GM23338 (cell line): ENCODE data around the gene PPFIA4. TPM values are rescaled to one million over a fixed set of nuclear protein-coding genes. Genes with fewer than 3 reads are reported as not detected.

Experiments
- ATAC-seq: fragments of 200-7000 bp; cut with Tn5 transposase; 3 replicates; pipeline ENCODE4 v1.9.1; 2020
- DNase-seq: peaks from one replicate; pipeline ENCODE4 v3.0.0-alpha.2; 2015; ENCODE audit warnings: low spot score
- H2AFZ ChIP-seq: fragments of 200-600 bp; sonication (generic); 2 replicates; pipeline ENCODE4 v1.8.0; 2016; ENCODE audit warnings: antibody characterized with exemption, mild to moderate bottlenecking, moderate library complexity
- H3F3A ChIP-seq: fragments of 200-600 bp; sonication (generic); replicated peaks from 2 replicates; pipeline ENCODE4 v1.8.0; 2017; ENCODE audit warnings: antibody characterized with exemption, mixed run types, low read depth
- H3K27ac ChIP-seq: fragments of 200-600 bp; sonication (generic); 2 replicates; pipeline ENCODE4 v1.6.1; 2016; ENCODE audit warnings: low read depth
- H3K27me3 ChIP-seq: fragments of 200-600 bp; sonication (generic); 2 replicates; pipeline ENCODE4 v1.8.0; 2016; ENCODE audit warnings: mild to moderate bottlenecking, mixed run types, moderate library complexity; ENCODE audit not compliant: insufficient read depth
- H3K36me3 ChIP-seq: fragments of 200-600 bp; sonication (generic); 2 replicates; pipeline ENCODE4 v1.8.0; 2016; ENCODE audit warnings: mild to moderate bottlenecking; ENCODE audit not compliant: insufficient read depth
- H3K4me1 ChIP-seq: fragments of 200-600 bp; sonication (generic); 2 replicates; pipeline ENCODE4 v1.8.0; 2016; ENCODE audit warnings: mild to moderate bottlenecking, moderate library complexity; ENCODE audit not compliant: insufficient read depth
- H3K4me2 ChIP-seq: fragments of 200-600 bp; sonication (generic); 2 replicates; pipeline ENCODE4 v1.7.1; 2017; ENCODE audit warnings: mixed run types
- H3K4me3 ChIP-seq: fragments of 200-600 bp; sonication (generic); 2 replicates; pipeline ENCODE4 v1.6.1; 2016; ENCODE audit warnings: mixed run types
- H3K79me2 ChIP-seq: fragments of 200-600 bp; sonication (generic); replicated peaks from 2 replicates; pipeline ENCODE4 v1.8.0; 2017; ENCODE audit warnings: mild to moderate bottlenecking; ENCODE audit not compliant: insufficient read depth
- H3K9me2 ChIP-seq: fragments of 200-600 bp; sonication (generic); 2 replicates; pipeline ENCODE4 v1.8.0; 2017; ENCODE audit not compliant: insufficient read depth
- H4K20me1 ChIP-seq: fragments of 200-600 bp; sonication (generic); replicated peaks from 2 replicates; pipeline ENCODE4 v1.8.0; 2017; ENCODE audit warnings: mild to moderate bottlenecking; ENCODE audit not compliant: insufficient read depth
- H3K27ac Mint-ChIP-seq: 2 replicates; pipeline ENCODE4 v1.8.0; 2020; ENCODE audit warnings: inconsistent platforms, mild to moderate bottlenecking, moderate library complexity, mixed read lengths
- H3K27me3 Mint-ChIP-seq: 3 replicates; pipeline ENCODE4 v1.8.0; 2022; ENCODE audit warnings: low read depth, mild to moderate bottlenecking, moderate library complexity, mixed read lengths, inconsistent platforms; ENCODE audit not compliant: insufficient read depth, poor library complexity
- H3K36me3 Mint-ChIP-seq: 3 replicates; pipeline ENCODE4 v1.8.0; 2021; ENCODE audit warnings: low read depth, mild to moderate bottlenecking, inconsistent platforms, moderate library complexity, mixed read lengths
- H3K4me1 Mint-ChIP-seq: 3 replicates; pipeline ENCODE4 v1.8.0; 2020; ENCODE audit warnings: mild to moderate bottlenecking, inconsistent platforms, mixed read lengths
- H3K4me3 Mint-ChIP-seq: 3 replicates; pipeline ENCODE4 v1.8.0; 2021; ENCODE audit warnings: moderate library complexity, mild to moderate bottlenecking, inconsistent platforms, mixed read lengths
- H3K9me3 Mint-ChIP-seq: 3 replicates; pipeline ENCODE4 v1.8.0; 2020; ENCODE audit warnings: moderate library complexity, mild to moderate bottlenecking, inconsistent platforms, mixed read lengths
- CTCF ChIP-seq, 2 experiments: fragments of 200-600 bp in 1 of 2; sonication (generic) in 1 of 2; conservative IDR thresholded peaks; 2 replicates each; pipeline versions ENCODE4 v1.5.1 to v1.6.1; 2016 to 2017; ENCODE audit warnings: antibody characterized with exemption in 2 of 2, low read depth in 2 of 2, mild to moderate bottlenecking in 2 of 2, moderate library complexity in 1 of 2
- ETS1 ChIP-seq: IDR thresholded peaks from 2 replicates; pipeline ENCODE4 v1.6.1; 2016; ENCODE audit warnings: antibody characterized with exemption
- EZH2 ChIP-seq: fragments of 200-600 bp; sonication (generic); IDR thresholded peaks from one replicate; pipeline ENCODE4 v1.8.0; 2017; ENCODE audit warnings: antibody characterized with exemption, mild to moderate bottlenecking, low read depth; ENCODE audit not compliant: unreplicated experiment
- EZH2phosphoT487 ChIP-seq: fragments of 200-600 bp; sonication (generic); IDR thresholded peaks from one replicate; pipeline ENCODE4 v1.8.1; 2018; ENCODE audit warnings: antibody characterized with exemption; ENCODE audit not compliant: unreplicated experiment
- JUNB ChIP-seq: IDR thresholded peaks from one replicate; pipeline ENCODE4 v1.6.1; 2016; ENCODE audit warnings: antibody characterized with exemption; ENCODE audit not compliant: unreplicated experiment
- NANOG ChIP-seq: IDR thresholded peaks from 2 replicates; pipeline ENCODE4 v1.6.1; 2016; ENCODE audit warnings: antibody characterized with exemption, borderline replicate concordance
- ZNF114 ChIP-seq: fragments of 250-450 bp; sonication (Bioruptor Pico); IDR thresholded peaks from 2 replicates; pipeline ENCODE4 v1.5.0; 2020; ENCODE audit warnings: mild to moderate bottlenecking, moderate library complexity
- ZNF331 ChIP-seq: fragments of 250-450 bp; sonication (Bioruptor Pico); IDR thresholded peaks from 2 replicates; pipeline ENCODE4 v1.5.0; 2020; ENCODE audit warnings: low read depth, mild to moderate bottlenecking, moderate library complexity
- ZNF462 ChIP-seq: fragments of 250-450 bp; sonication (Bioruptor Pico); IDR thresholded peaks from 2 replicates; pipeline ENCODE4 v1.5.0; 2020; ENCODE audit warnings: mild to moderate bottlenecking, moderate library complexity
- polyA plus RNA-seq: library from polyadenylated mRNA; unstranded; fragments of >200 nt; fragmentation: Nextera tagmentation; extraction: Ambion mirVana; gene quantifications from 2 replicates; pipeline ENCODE4 v1.2.1, GENCODE V29; 2016
- total RNA-seq: library from RNA; depleted of rRNA; stranded (reverse); fragments of >200 nt; shearing (Covaris generic); gene quantifications from 2 replicates; pipeline ENCODE4 v1.2.3, GENCODE V29; 2014

Gene PPFIA4
- total and polyA plus RNA-seq, 2 experiments from 2014 or later = 1.3 to 7.6 TPM

DNA sequence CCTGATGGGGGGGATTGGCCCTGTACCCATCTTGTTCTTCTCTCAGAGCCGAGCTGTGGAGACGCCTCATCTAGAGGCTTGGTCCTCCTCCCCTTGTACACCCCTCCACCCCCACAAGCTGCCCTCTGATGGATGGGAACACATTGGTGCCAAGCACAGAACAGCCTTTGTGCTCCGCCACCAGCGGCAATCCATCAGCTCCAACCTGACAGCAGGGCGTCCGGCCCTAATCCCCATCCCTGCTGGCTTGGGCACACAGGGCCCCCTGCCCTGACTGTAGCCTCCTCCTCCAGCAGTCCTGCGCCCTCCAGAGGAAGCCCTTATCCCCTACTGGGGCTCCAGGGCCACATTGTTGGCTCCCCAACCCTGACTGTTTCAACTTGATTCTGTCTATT lies 63.4 kb downstream of the PPFIA4 start (continued):
- no peak for TF ChIP-seq ZNF462

- H3K4me1 Mint-ChIP-seq = peaks cover 22% of the 10 kb centered on the region
- H3K4me2 ChIP-seq = no peak overlapping the region
- H3K27ac Mint-ChIP-seq = no peak overlapping the region
- no peak overlapping the region for H3K4me3 Mint-ChIP-seq
- H3K9me3 Mint-ChIP-seq = peaks cover 14% of the 10 kb centered on the region
- DNase-seq (no peak), ATAC-seq (no peak)
- no peak overlapping the region for H2AFZ ChIP-seq
- peaks cover 8% of the 10 kb centered on the region for H3K27me3 Mint-ChIP-seq
- no peaks in the 10 kb centered on the region; the same call in 1 of the 2 replicates for H3K36me3 ChIP-seq
- H3K79me2 ChIP-seq = no peaks in the 10 kb centered on the region
- no peaks in the 10 kb centered on the region for H3K27me3 ChIP-seq
- H4K20me1 ChIP-seq = no peaks in the 10 kb centered on the region
- no peak overlapping the region for H3K4me3 ChIP-seq
- H3F3A ChIP-seq = no peaks in the 10 kb centered on the region
- H3K27ac ChIP-seq = no peak overlapping the region
- peaks cover 3% of the 10 kb centered on the region; the same call in 1 of the 2 replicates for H3K9me2 ChIP-seq
- peaks cover 10% of the 10 kb centered on the region for H3K36me3 Mint-ChIP-seq
- no peaks in the 10 kb centered on the region for H3K4me1 ChIP-seq
- TF ChIP-seq NANOG (no peak), EZH2phosphoT487 (no peak), ZNF114 (CRISPR knock-in tag) (no peak), JUNB (no peak), CTCF (conservative IDR thresholded peaks at IDR 0.05; ENCODE audit: low read depth in 2 of 2) (no peak), EZH2 (no peak), ETS1 (no peak), ZNF331 (CRISPR knock-in tag) (no peak)
Observed at GRCh38 chr1:203090421-203091198, 64.3 kb downstream of the PPFIA4 start.
